HG03521 (cell line): Measurements from ENCODE around the gene CHRNA4.

Experiments used
- ATAC-seq: cut with Tn5 transposase; IDR thresholded peaks from one replicate; pipeline ENCODE4 v1.9.1; 2021; ENCODE audit warnings: mild to moderate bottlenecking, moderate library complexity; ENCODE audit not compliant: unreplicated experiment

Gene CHRNA4

DNA sequence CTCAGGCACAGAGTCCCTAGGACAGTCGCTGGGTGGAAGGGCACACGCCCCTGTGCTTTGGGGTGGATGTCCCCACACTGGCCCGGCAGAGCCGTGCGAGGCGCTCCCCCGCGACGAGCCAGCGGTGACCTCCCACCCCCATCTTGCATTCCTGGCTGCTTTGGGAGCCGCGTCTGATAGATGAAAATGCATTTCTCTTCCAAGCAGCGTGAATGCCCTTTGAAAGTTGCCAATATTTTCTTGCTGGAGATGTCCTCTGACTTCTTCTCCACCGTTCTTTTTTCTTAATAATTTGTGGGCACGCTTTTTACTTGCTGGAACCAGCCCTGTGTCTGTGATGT is 38.2 kb downstream of the CHRNA4 start:
- ATAC-seq: no peak

DNA sequence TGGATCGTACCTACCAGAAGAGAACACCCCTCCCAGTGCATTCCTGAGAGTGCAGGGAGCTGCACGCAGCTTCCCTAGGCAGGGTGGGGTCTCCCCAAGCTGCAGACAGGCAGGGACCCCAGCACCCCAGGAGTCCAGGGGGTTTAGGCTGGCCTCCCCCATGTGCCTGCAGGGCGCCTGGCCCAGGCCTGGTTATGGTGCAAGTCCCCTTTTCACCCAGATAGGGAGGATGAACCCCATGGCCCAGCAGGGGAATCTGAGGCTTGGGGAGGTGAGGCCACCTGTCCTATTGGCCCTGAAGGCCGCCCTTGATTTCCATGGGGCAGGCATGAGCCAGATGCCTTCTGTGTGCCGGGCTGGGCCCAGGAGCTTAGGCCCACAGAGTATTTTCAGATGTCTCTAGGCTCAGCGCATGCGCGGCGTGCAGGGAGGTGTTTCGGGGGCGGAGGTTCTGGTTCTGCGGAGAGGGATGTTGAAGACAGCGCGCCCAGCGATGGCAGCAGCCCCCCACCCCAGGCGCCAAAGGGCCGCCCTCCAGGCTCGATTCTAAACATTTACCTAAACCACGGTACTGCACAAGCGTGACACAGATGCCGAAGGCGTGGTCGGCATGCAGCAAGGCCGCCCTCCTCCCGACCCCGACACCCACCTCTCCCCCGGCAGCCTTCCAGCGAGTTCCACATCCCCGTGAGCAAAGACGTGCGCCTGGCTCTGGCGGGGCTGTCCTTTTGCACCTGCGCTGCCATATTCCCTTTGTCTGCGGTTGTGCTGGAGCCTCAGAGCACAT is 38.8 kb downstream of the CHRNA4 start:
- ATAC-seq: no peak

DNA sequence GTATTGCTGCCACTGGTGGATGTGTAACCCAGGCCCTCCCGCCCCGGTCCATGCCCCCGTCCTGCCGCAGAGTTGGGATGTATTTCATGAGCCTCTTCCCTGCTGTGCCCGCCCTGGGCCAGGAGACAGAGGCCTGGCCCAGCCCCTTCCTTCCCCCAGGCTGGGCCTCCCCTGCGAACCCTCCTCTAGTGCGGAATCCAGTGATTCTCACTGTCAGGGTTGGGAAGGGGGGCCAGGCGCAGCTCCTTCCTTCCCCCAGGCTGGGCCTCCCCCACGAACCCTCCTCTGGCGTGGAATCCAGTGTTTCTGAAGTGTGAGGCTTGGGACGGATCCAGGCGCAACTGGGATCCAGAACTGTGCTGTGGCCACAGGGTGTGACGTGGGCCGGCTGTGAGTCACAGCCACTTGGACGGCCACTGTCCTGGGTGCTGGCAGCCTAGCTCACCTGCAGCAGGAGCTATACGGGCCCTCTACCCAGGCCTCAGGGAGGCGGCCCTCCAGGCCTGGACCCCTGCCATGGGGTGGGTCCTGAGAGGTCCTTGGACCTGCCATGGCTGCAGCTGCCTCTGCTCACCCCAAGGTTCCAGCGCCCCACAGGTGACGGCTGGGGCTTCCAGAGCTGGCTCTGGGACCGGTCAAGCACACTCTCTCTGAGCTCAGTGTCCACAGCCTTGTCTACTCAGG is 39.9 kb downstream of the CHRNA4 start:
- ATAC-seq: no peak

DNA sequence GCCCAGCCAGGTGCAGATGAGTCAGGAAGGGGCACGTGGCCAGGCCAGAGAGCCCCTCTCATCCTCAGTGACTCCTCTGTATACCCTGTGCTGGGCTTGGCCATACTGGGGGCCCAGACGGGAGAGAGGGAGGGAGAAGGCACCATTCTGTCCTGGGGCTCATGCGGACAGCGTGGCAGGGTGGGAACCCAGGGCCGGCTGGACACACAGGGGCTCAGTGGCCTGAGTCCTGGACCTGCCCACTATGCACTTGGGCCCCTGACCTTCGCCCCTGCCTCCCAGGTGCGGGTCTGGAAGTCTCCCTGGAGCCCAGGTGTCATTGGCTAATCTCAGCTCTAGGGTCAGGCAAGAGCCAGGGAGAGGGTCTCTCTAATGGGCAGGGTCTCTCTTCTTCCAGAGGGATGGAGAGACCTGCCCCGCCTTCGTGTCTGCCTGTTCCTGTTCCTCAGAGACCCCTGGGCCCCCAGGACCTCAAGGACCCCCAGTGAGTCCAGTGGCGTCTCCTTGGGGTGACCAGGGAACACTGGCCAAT is 40.5 kb downstream of the CHRNA4 start:
- no peak for ATAC-seq

DNA sequence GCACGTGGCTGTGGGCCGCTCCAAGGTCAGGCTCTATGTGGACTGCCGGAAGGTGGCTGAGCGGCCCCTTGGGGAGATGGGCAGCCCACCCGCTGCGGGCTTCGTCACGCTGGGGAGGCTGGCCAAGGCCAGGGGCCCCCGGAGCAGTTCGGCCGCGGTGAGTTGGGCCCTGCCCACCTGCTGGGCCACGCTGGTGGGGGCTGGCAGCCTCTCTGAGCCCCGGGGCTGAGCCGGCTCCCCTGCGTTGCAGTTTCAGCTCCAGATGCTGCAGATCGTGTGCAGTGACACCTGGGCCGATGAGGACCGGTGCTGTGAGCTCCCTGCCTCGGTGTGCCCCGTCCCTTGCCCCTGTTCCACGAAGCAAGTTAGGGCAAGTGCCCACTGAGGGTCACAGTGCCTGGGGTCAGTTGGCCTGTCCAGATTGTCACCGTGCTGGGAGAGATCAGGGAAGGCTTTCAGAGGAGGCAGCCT is 41.1 kb downstream of the CHRNA4 start:
- no peak for ATAC-seq

DNA sequence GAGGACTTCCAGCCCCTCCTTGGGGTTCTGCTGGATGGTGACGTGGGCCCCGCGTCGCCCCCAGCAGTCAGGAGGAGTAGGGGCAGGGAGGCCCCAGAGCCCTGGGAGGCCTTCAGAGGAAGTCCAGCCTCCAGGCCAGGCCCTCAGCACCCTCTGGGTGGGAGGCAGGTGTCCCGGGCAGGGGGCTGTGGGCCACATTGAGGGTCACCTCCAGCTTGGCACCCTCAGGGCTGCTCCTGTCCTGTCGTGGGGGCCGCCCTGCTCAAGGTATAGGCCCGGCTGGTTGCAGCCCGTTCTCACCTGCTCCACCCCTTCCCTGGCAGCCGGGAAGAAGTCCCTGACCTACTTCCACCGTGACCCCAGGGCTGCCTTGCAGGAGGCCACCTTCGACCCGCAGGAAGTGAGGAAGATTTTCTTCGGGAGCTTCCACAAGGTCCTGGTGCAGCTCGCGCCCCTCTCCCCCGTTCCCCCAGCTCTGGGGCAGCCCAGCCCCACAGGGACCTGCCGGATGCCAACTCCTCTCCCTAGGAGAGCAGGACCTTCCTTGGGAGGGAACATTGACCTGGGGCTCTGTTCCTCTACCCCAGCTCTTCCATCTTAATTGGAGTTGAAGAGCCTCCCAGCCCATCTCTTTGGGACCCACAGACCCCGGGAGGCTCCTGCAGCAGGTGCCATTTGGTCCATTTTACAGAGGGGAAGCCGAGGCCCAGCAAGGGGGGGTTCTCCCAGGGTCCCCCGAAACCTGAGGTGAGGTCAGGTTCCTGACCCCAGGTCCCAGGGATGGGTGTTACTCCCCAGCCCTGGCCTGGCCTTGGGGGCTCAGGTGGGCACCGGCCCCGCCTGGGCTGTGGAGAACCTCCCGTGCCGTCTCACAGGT is 41.7 kb downstream of the CHRNA4 start:
- ATAC-seq: no peak

DNA sequence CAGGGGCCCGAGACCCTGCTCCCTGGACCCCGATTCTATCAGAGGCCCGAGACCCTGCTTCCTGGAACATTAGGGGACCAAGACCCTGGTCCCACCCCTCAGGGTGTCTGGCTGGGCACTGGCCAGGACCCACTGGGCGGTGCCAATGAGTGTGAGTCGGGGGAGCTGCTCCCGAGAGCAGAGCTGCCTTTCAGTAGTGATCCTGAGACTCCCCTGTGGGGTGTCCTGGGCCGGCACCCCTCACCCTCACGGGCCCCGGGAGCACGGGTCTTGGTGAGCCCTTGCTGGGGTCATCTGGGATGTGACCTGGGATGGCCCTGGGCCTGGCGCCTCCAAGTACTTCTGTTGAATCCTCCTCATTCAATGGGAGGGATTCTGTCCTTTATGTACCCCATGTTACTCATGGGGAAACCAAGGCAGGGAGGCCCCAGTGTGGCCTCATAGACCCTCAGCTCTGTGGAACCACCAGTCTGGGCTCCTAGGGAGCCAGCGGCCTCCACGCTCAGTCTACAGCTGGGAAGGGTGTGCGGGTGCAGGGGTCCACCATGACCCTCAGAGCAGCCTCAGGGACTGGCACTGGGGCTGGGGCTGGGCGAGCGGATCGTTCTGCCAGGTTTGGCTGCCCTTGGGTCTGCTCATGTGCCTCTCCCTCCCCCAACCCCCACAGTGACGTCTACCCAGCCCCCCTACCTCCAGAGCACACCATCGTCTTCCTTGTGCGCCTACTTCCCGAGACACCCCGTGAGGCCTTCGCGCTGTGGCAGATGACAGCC is 42.6 kb downstream of the CHRNA4 start:
- no peak for ATAC-seq

DNA sequence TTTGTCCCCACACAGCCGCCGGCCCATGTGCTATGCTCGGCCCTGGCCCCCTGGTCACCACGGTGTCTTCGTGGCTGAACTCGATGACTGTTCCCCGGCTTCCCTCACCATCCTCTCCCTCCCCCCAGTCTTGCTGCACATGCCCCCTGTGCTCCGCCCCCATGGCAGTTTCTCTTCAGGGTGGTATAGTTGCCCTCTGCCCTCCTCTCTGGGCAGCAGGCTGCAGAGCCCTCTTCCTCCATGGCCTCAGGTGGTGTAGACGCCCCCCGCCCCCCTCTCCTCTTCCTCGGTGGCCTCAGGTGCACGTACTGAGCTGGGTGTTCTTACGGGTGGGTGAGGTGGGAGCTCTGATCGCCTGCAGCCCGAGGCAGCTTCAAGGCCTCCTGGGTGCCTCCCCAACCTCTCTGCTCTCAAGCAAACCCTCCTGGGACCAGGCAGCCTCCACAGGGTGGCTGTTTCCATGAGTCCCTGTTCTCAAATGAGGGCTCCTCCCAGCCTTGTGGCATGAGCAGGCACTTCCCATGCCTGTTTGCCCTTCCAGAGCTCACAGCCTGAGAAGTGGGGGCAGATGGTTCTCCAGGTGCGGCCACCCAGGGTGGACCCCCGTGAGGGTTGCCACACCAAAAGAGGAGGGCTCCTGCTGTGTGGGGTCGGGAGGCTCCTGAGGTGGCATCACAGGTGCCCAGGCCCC is 43.4 kb downstream of the CHRNA4 start:
- ATAC-seq: no peak

DNA sequence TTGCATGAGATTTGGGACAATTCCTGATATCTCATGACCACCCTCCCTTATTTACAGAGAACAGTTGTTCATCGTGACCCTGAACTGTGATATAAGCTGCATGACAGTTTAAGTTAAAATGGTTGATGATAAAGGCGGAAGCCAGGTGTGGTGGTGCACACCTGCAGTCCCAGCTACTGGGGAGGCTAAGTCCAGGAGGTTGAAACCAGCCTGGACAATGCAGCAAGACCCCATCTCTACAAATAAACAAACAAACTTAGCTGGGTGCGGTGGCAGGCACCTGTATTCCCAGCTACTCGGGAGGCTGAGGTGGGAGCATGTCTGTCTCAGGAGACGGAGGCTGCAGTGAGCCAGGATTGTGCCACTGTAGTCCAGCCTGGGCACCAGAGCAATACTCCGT is 44.1 kb downstream of the CHRNA4 start:
- no peak for ATAC-seq

DNA sequence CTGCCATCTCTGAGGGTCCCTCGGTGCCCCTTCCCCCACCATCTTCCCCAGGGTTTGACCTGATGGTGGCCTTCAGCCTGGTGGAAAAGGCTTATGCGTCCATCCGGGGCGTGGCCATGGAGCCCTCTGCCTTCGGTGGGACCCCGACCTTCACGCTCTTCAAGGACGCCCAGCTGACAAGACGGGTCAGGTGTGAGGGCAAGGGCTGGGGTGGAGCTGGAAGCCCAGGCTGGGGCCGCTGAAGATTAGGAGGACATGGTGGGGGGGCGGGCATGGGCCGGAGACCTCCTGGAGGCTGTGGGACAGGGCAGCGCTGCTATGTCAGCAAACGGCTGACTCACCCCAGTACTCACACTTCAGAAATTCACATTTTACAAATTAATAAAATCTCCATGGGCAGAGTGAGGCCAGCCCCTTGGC is 44.6 kb downstream of the CHRNA4 start:
- no peak for ATAC-seq

DNA sequence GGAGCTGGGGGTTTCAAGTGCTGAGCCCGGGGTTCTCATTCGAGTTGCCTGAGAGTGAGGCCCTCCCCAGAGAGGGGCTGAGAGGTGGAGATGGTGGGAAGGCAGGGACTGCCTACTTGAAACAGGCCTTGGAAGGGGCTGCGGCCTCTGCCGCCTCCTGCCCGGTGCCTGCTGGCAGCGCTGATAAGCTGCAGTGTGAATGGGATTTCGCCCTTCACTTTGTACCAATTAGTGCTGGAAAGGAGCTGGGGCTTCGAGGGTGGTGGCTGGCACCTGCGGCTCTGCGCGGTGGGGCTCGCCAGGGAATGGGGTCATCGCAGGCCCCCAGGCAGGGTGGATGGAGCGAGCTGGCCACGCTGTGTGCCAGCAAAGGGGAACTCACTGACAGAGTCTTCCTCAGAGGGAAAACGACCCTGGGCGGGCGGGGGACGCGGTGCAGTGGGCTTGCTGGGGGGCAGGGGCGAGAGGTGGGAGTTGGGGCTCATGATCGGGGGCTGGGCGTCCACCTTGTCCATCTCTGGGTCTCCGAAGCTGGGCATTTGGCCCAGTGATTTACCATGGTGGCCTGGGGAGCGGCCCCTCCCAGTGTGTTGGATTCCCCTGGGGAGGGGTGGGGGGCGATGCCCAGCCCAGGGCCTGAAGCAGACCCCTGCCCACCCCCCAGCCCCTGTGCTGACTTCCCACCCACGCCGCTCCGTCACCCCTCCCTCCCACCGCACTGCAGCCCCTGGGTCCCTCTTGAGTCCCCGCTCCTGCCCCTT is 45.2 kb downstream of the CHRNA4 start:
- no peak for ATAC-seq

DNA sequence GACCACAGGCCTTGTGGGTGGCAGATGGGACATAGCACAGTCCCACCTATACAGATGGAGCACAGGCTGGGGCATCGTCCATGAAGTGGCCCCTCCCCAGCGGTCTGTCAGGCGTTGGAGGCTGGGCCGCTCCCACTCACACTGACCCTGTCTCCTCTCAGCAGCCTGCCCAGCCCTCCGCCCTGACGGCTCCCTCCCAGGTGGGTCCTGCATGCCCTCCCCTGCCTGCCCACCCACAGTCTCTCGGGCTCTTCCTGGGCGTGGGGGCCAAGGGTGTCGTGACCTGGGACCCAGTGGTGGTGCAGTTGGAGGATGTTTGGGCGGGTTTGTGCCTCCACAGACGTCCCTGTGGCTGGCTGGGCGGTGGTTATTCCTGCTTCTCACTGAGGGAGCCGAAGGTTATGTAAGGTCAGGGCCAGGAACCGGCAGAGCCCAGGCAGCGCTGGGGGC is 45.9 kb downstream of the CHRNA4 start:
- no peak for ATAC-seq

DNA sequence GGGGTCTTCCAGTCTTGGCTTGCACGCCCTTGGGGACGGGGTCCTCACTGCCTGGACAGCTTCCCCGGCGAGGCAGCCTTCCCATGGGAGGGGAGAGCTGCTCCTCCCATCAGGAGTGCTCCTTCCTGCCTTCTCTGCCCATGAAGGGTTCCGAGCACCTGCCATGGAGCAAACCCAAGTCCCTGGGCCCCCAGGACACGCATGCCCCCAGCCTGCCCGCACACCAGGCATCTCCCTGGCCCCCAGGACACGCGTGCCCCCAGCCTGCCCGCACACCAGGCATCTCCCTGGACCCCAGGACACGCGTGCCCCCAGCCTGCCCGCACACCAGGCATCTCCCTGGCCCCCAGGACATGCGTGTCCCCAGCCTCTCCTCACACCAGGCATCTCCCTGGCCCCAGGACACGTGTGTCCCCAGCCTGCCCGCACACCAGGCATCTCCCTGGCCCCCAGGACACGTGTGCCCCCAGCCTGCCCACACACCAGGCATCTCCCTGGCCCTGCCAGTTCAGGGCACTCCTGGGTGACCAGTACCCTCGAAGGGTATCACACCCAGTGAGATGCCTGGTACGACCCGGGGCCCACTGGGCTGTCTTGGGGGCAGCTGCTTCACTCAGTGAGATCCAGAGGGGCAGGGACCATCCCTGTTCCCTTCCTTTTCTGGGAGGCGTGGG is 46.4 kb downstream of the CHRNA4 start:
- no peak for ATAC-seq

DNA sequence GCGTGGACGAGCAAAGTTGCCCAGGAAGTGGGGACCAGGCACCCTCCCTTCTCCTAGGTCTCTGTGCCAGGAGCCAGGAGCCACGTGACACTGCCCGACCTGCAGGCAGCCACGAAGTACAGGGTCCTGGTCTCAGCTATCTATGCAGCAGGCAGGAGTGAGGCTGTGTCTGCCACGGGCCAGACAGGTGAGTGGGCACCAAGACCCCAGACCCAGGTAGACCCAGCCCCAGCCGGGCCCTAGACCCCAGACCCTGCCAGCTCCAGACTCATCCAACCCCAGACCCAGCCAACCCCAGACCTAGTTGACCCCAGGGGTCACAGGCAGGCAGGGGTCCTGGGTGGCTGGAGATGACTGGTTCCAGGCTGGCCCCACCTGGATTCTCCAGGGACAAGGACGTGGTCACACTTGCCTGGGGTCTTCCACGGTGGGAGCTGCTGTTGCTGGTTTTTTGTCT is 47.1 kb downstream of the CHRNA4 start:
- ATAC-seq: no peak

DNA sequence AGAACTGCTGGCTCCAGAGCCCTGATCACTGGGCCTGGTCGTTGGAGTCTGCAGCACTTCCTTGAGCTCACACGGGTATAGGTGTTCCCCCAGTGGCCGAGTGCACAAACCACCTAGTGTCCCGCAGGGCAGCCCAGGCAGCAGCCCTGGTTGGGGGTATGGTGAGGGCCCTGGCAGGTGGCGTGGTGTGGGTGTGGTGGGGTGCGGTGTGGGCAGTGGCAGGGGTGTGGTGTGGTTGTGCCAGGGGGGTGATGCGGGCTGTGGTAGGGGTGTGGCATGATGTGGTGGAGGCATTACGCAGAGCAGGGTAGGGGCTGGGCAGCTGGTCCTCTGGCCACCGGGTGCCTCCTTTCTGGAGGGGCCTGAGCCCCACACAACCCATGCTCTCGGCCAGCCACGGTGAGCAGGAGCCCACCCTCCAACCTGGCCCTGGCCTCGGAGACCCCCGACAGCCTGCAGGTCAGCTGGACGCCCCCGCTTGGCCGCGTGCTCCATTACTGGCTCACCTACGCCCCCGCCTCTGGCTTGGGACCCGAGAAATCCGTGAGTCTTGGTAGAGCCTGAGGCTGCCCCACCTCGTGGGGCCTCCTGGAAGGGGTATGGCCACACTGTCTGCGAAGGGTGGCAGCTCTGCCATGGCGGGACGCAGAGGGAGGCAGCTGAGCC is 47.7 kb downstream of the CHRNA4 start:
- ATAC-seq: no peak

DNA sequence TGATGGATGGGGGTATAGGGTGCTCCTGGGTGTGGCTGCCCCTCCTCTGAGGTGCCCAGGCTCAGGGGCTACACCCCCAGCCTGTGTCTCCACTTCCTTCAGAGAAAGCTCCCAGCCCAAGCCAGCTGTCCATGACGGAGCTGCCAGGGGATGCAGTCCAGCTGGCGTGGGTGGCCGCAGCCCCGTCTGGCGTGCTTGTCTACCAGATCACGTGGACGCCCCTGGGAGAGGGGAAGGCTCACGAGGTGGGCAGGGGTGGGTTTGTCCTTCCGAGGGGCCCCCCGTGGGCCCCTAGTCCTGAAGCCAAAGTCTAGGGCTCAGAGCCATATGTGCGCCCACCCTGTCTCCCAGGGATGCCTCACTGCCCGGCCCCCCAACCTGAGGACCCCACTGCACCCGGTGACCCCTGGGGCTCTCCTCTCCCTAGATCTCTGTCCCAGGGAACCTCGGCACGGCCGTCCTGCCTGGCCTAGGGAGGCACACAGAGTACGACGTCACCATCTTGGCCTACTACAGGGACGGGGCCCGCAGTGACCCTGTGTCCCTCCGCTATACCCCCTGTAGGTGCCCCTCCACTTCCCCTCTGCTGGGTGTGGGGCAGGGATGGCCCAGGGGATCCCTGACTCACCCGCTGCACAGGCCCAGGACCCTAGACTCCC is 48.3 kb downstream of the CHRNA4 start:
- ATAC-seq: no peak

DNA sequence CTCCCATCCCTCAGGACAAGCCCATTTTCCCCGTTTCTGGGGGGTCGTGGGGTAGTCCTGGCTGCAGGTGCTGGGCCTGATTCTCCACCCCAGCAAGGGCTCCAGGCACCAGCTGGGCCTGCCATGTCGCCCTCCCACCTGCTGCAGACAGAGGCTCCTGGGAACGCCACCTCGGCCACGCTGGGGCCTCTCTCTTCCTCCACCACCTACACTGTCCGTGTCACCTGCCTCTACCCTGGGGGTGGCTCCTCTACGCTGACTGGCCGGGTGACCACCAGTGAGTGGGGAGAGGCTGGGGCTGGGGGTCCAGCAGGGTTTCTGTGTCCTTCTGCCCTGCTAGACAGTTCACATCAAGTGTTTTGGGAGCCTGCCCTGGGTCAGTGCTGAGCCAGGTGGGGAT is 48.9 kb downstream of the CHRNA4 start:
- no peak for ATAC-seq
